H4 (cell line): ENCODE measurements around the gene NMUR1. TPM values are rescaled to one million over a fixed set of nuclear protein-coding genes. Genes with fewer than 3 reads are reported as not detected.

Source experiments
- DNase-seq: peaks from one replicate; pipeline ENCODE4 v3.0.0-alpha.2; 2015; ENCODE audit warnings: low spot score
- total RNA-seq: library from RNA; depleted of rRNA; stranded (reverse); fragments of >200 nt; shearing (Covaris generic); gene quantifications from 2 replicates; pipeline ENCODE4 v1.2.3, GENCODE V29; 2014

The NMUR1 gene
- total RNA-seq, 1 experiment from 2014 or later: not detected

- no peak for DNase-seq
These were observed 24.1 kb upstream of the NMUR1 start for GRCh38 chr2:231554327-231554726.

DNA sequence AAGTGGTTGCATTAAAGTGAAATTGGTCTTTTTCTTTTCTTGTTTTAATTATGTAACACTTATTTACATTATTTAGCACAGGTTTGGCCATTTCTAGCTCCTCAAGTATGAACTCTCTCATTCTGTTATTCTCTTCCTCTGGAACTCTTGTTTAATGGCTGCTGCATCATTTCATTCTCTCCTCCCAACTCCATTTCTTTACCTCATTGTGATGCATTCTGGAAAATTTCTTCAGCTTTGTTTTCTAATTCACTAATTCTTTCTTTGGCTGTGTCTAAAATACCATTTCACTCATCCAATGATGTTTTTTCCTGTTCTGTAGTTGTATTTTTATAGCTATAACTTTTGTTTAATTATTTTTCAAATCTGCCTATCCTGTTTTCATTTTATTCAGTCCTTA, 22.5 kb upstream of the NMUR1 start:
- DNase-seq: no peak

- DNase-seq: no peak
These were observed 19.4 kb upstream of the NMUR1 start for GRCh38 chr2:231549446-231550239.

DNA sequence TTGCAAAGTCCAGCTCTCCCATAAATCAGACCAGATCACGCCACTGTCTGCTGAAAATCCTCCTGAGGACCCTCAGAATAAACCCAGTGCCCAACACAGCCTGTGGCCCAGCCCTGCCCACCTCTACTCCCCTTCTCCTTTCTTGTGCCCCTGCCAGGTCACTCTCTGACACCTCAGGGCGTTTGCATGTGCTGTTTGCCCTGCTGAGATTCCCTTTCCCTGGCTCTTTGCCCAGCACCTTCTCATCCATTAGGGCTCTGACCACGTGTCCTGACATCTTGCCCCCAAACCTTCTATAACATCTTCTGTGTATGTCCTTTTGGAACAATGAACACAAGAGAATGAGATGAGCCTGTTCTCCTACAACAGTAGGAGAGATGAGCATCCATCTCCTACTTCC, 18.5 kb upstream of the NMUR1 start:
- DNase-seq: no peak

DNA sequence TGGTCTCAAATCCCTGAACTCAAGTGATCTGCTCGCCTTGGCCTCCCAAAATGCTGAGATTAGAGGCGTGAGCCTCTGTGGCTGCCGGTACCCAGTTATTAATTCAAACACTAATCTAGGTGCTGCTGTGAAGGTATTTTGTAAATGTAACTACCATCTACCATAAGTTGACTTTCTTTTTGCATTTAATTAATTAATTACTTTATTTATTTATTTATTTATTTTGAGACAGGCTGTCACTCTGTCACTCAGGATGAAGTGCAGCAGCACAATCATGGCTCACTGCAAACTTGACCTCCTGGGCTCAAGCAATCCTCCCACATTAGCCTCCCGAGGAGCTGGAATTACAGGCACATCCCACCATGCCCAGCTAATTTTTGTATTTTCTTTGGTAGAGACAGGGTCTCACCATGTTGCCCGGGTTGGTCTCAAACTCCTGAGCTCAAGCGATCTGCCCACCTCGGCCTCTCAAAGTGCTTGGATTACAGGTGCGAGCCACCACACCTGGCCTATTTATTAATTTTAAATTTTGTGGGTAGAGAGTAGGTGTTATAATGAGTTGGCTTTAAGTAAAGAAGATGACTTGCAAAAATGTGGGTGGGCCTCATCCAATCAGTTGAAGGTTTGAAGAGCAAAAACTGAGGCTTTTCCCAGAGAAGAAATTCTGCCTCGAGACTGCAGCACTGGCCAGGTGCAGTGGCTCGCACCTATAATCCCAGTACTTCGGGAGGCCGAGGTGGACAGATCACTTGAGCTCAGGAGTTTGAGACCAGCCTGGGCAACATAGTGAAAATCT, 17.3 kb upstream of the NMUR1 start:
- no peak for DNase-seq

DNA sequence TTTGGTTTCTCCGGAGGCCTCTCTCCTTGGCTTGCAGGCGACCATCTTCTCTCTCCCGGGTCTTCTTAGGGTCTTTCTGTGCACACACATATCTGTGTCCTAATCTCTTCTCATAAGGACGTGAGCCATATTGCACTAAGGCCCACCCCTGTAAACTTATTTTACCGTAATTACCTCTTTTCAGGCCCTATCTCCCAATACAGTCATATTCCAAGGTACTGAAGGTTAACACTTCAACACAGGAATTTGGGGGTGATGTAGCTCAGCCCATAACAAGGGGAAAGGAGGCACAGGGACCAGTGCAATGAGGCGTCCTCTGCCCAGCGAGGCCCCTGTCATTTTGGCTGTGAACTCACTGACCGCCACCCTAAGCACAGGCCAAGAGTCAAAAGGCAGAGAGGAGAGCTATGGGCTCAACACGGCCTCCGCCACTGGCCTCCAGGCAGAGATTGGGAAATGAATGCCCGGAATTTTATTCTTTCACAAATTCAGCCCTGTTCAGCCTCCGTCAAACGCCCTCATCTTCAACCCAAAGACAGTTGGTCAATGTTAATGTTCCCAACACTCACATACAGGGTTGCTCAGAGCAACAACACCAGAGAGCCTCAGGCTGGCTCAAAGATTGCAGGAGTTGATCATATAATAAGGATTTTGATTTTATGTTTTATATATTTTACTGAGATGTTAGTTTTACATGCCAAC, 15.9 kb upstream of the NMUR1 start:
- no peak for DNase-seq

GRCh38 chr2:231545105-231545902, 15.1 kb upstream of the NMUR1 start:
- peak; percentile 77 for DNase-seq

DNA sequence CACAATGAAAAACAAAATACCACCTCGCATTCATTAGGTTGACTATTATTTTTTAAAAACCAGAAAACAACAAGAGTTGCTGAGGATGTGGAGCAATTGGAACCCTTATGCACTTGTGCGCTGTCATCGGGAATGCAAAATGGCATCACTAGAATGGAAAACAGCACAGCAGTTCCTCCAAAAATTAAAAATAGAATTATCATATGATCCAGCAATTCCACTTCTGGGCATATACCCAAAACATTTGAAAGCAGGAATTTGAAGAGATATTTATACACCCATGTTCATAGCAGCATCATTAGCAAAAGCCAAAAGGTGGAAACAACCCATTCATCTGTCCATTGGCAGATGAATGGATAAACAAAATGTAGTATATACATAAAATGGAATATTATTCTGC, 11.9 kb upstream of the NMUR1 start:
- no peak for DNase-seq

GRCh38 chr2:231541645-231542044, 11.4 kb upstream of the NMUR1 start:
- DNase-seq: no peak

- no peak for DNase-seq
These were observed 9.7 kb upstream of the NMUR1 start for GRCh38 chr2:231539991-231540390.

DNA sequence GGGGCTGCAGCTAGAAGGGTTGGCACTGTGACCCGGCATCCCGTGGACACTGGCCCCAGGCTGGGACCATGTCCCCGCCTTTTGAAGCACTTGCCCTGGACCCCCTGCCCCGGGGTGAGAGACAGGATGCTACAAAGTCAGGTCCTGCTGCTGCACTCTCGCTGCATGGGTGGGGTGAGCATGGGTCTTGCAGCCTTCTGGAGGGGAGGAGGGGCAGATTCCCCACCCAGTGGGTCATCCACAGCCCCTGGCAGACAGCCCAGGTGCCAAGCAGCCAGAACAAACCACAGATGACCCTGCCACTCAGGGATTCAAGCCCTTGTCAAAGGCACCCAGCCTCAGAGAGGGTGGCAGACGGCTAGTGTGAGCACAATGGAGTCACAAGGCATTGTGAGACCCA, 5.7 kb upstream of the NMUR1 start:
- DNase-seq: no peak

DNA sequence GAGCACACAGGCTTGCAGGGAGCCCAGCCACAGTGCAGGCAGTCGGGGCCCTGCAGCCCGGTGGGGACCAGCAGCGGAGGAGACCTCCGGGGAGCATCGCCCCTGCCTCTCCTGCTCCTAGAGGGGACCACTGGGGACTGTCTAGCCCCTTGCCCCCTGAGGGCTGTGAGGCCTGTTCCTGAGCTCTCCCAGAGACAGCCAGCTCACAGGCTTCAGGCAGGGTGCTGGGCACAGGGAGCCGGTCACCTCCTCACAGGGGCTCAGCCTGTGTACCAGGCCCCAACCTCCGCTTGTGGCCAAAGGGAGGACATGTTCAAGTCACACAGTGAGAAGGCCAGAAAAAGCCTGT, 3.5 kb upstream of the NMUR1 start:
- DNase-seq: no peak

- DNase-seq: no peak
These were observed 3.0 kb upstream of the NMUR1 start for GRCh38 chr2:231533086-231533776.

GRCh38 chr2:231532756-231533035, 2.5 kb upstream of the NMUR1 start:
- DNase-seq: no peak

DNA sequence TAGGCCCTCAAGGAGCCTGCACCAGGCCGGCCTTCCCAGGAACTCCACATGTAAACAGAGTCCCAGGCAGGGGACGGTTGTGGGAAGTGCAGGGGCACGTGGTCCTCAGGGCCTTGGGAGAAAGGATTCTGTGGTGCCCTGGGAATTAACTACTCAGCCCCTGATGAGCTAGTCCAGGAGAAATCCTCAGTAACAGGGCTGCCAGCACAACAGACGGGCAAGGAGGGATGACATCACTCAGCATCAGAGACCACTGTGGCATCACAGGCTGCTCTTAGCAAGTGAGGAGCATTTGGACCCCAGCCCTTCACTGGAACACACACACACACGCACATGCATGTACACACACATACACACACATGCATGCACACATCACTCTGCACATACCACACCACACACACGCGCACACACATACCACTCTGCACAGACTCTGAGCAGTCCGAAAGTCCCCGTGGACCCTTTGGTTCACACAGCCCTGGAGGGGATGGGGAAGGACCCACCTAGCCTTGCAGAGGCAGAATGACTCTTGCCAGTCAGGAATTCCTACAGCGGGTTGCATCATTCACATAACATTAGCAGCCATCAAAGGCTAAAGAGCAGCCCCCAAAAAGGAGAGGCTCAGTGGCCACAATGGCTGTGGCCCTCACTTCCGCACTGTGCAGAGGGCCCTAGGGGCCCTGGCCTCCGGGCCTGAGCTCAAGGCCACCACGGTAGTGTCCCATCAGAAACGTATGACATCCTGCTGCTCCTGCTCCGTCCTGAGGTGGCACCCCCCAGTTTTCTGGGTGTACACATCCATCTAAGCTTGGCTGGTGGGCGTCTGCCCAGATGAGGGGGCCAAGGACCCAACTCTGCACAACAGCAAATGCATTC, 1.9 kb upstream of the NMUR1 start:
- no peak for DNase-seq

- DNase-seq: no peak
These were observed 1.2 kb upstream of the NMUR1 start for GRCh38 chr2:231531466-231531865.

DNA sequence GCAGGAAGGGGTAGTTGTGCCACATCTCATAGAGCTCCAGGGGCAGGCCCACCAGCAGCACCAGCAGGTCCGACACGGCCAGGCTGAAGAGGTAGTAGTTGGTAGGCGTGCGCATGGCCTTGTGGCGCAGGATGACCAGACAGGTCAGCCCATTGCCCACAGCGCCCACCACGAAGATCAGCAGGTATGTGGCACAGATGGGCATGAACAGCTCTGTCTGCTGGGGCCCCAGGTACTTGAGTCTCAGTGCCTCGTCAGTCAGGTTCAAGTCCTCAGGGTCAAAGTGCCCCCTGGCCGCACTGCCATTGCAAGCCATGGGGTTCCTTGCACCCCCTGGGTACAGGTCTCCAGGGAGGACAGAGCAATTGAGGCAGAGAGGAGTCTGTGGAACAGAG, 1.6 kb downstream of the NMUR1 start:
- DNase-seq: no peak

- DNase-seq: no peak
These were observed 2.1 kb downstream of the NMUR1 start for GRCh38 chr2:231527955-231528635.

- no peak for DNase-seq
These were observed 3.2 kb downstream of the NMUR1 start for GRCh38 chr2:231527091-231527395.
